Measurements from ENCODE around the gene NCKAP5.

The NCKAP5 gene

DNA sequence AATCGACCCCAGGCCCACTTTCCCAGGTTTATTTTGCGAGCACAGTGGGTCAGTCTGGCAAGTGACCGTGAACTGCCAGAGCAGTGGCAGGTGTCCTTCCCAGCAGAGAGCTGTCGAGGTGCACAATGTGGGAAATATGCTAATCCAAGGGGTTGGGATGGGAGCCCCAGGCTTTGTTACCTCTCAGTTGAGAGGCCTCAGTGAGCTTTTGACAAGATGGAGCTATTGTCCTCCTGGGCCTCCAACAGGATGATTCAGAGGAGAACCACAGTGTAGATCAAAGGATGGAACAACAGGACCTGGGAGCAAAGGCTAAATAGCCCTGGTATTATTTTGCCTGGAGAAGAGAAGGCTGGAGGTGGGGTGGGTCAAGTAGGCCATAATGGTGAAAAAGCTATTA lies 150.8 kb downstream of the NCKAP5 start:
- DNase-seq: no peak

DNA sequence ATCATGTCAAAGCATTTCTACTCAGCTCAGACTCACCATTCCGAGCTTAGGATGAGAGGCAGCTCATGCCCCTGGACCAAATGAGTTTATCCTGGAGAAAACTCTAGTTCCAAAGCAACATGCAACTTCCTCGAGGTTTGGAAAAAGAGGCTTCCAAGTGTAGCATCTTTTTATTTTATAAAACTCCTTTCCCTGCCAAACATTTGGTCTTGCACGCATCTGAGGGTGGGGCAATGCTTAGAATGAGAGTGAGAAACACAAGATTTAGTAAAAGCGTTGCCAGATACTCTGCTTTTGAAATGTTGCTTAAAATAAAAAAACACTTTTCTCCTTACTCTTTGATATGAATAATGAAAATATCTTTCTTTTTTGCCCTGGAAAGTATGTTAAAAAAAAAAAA lies 151.5 kb downstream of the NCKAP5 start:
- no peak for DNase-seq

GRCh38 chr2:133416146-133416545 lies 152.1 kb downstream of the NCKAP5 start:
- no peak for DNase-seq

- no peak for DNase-seq
These were observed 152.9 kb downstream of the NCKAP5 start for GRCh38 chr2:133415210-133415876.

- no peak for DNase-seq
These were observed 153.6 kb downstream of the NCKAP5 start for GRCh38 chr2:133414486-133415209.

GRCh38 chr2:133413863-133414262 lies 154.4 kb downstream of the NCKAP5 start:
- no peak for DNase-seq

GRCh38 chr2:133412694-133413093 lies 155.6 kb downstream of the NCKAP5 start:
- DNase-seq: no peak

- DNase-seq: no peak
These were observed 156.4 kb downstream of the NCKAP5 start for GRCh38 chr2:133411857-133412256.

GRCh38 chr2:133411101-133411500 lies 157.2 kb downstream of the NCKAP5 start:
- no peak for DNase-seq

GRCh38 chr2:133409581-133410285 lies 158.5 kb downstream of the NCKAP5 start:
- no peak for DNase-seq

DNA sequence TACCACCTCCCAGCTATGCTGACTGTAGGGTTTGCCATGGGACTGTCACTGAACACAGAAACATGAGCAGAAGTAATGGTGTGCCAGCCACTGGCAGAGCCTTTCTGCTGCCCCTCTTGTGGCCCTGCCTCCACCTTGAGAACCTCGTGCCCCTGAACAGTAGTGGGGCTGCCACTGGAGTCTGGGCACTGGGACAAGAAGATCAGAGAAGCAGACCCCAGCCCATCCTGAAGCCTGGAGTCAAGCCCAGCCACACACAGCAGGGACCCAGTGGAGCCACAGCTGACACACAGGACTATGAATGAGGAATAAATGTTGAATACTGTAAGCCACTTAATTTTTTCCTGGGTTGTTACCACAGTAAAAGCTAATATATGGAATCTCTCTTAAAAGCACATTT lies 159.6 kb downstream of the NCKAP5 start:
- no peak for DNase-seq

- DNase-seq: no peak
These were observed 160.9 kb downstream of the NCKAP5 start for GRCh38 chr2:133407341-133407740.

DNA sequence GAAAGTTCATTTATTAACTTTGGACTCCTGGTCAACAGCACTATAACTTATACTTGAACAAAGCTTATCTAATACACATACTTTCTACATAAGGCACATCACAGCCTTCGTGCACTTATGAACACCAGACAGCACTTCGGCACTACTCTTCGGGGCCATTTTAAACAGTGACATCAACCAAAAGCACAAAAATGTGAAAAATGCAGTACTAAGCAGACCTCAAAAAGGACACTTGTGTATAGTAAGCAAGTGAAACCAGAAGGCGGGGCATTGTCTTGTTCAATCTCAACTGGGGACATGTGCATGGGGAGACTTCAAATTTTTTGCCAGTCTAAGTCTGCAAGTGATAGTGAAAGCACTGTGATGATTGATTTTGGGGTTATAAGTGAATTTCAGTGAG lies 163.0 kb downstream of the NCKAP5 start:
- no peak for DNase-seq

DNA sequence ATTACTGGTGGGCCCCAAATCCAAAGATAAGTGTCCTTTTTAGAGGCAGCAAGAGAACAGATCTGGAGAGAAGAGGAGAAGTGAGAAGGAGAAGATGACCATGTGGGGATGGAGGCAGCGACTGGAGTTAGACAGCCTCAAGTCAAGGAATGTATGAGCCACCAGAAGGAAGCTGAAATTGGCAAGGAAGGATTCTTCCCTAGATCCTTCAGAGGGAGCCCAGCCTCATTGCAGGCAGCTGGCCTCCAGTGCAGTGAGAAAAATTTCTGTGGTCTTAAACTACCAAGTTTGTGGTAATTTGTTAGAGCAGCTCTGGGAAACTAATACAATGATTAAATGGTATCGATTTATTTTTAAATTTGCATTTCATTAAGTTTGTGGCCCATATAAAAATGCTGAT lies 167.9 kb downstream of the NCKAP5 start:
- DNase-seq: no peak

- no peak for DNase-seq
These were observed 174.4 kb downstream of the NCKAP5 start for GRCh38 chr2:133393895-133394294.

DNA sequence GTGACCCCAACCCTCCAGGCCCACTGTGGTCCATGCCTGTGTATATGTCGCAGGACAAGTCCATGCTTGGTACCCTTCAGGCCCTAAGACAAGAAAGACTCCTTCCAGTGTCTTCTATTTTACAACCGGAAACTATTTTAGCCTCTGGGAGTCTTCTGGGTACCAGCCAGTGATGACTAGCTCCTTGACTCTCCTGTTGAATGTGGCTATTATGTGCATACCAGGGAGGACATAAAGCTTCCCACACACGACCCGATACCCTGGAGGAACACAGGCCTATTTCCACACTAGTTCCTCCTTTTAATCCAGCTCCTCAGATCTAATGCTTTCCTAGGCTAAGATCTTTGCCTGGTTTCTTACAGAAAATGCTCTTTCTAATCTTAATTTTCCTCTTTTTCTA lies 178.1 kb downstream of the NCKAP5 start:
- DNase-seq: no peak

- no peak for DNase-seq
These were observed 178.7 kb downstream of the NCKAP5 start for GRCh38 chr2:133389569-133389968.

- no peak for DNase-seq
These were observed 185.7 kb downstream of the NCKAP5 start for GRCh38 chr2:133382566-133382965.

GRCh38 chr2:133380991-133381390 lies 187.3 kb downstream of the NCKAP5 start:
- no peak for DNase-seq

GRCh38 chr2:133378928-133379549 lies 189.2 kb downstream of the NCKAP5 start:
- no peak for DNase-seq

DNA sequence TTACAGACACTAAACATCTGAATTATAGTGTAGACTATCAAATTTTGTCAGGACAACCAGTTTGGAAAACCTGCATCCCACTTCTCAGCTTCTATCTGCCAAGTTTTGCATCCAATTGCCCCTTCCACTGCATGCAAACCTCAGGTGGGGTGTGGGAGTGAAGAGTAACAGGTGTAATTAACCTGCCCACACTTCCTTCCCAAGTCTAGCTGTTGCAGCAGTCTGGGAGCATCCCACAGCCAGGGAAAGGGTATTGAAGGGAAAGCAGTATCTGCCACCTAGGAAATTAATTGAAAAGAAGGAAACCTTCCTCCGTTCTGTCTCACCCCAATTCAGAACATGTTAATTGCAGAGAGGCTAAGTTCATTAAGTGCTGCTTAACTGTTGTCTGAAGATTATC lies 189.9 kb downstream of the NCKAP5 start:
- no peak for DNase-seq

- DNase-seq: no peak
These were observed 190.7 kb downstream of the NCKAP5 start for GRCh38 chr2:133377599-133377998.

DNA sequence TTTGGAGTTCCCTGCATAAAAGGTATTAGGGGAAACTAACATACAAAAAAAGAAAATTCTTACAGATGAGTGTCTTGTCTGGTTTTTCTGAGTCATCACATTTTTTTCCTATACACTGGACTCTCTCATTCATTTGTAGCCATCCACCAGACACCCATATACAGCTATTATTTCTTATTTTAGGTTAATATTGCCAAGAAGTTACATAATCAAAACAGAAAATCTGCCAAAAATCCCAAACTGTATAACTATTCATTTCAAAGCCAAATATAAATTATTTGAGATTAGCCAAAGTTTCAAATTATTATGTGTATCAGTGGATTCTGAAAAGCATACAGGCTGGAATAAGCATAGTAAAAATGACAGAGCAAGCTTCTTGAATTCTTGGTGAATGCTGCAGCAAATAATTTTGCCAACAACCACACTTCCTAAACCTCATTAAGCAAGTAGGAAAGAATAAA lies 191.2 kb downstream of the NCKAP5 start:
- DNase-seq: no peak

DNA sequence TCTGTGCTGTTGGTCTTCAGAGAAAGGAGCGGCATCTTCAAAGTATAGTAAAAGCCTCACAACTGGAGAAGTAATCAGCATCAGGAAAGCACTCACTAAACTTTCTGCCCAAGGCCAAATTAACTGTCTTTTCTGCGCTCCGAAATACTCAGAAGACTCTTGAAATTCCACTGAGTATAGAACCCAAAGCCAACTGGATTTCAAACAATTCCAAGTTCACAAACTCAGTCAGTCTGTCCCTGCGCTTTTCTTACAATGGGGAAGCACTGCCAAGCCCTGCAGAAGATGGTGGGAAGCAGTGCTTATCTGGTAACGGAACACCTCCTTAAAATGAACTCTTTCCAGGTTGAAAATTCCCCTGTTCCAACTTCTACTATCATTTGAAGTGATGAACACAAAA lies 193.5 kb downstream of the NCKAP5 start:
- DNase-seq: no peak

Measured in activated CD4-positive, alpha-beta T cell treated with anti-CD3 and anti-CD28 coated beads for 1 hour (primary cell).